IMR-90 (cell line): ENCODE results near the gene RABIF. TPM values are rescaled to one million over a fixed set of nuclear protein-coding genes. Genes with fewer than 3 reads are reported as not detected.

Source experiments
- ATAC-seq: fragments of 200-7000 bp; cut with Tn5 transposase; 2 replicates; pipeline ENCODE4 v1.9.1; 2020; ENCODE audit warnings: low read depth, mild to moderate bottlenecking, moderate library complexity
- BruUV-seq: library from RNA; stranded (reverse); fragments of 400-500 nt; replicated peaks from 2 replicates; lab custom pipeline; 2021; lab: Mats Ljungman, UMichigan
- CTCF ChIA-PET: fragments of 300-600 bp; formaldehyde crosslinking; extraction: SDS; loops from one replicate; lab custom pipeline; 2021; ENCODE audit warnings: antibody characterized with exemption; lab: Yijun Ruan, JAX
- POLR2A ChIA-PET: fragments of 300-600 bp; sonication (Branson Sonifier 250); formaldehyde crosslinking; loops from one replicate; lab custom pipeline; 2022; ENCODE audit warnings: antibody characterized with exemption; ENCODE audit not compliant: unreplicated experiment; lab: Charles Lee
- DNase-seq: peaks from one replicate; pipeline ENCODE4 v3.0.0; 2013
- H2AFZ ChIP-seq: replicated peaks from 2 replicates; pipeline ENCODE3; 2013; ENCODE audit warnings: low read length, mild to moderate bottlenecking; ENCODE audit not compliant: poor library complexity
- H2AK5ac ChIP-seq: 2 replicates; pipeline ENCODE4 v1.6.1; 2013; ENCODE audit warnings: low read depth, low read length, inconsistent platforms
- H2AK9ac ChIP-seq: replicated peaks from 2 replicates; pipeline ENCODE3; 2013; ENCODE audit warnings: mild to moderate bottlenecking, low read depth, low read length, moderate library complexity; ENCODE audit not compliant: poor library complexity
- H2BK120ac ChIP-seq: 2 replicates; pipeline ENCODE4 v1.6.1; 2013; ENCODE audit warnings: low read depth, low read length, inconsistent platforms
- H2BK15ac ChIP-seq: 3 replicates; pipeline ENCODE4 v1.6.1; 2013; ENCODE audit warnings: low read depth, low read length, inconsistent platforms
- H2BK20ac ChIP-seq: 2 replicates; pipeline ENCODE4 v1.6.1; 2013; ENCODE audit warnings: low read depth, mild to moderate bottlenecking, inconsistent platforms, low read length, moderate library complexity
- H2BK5ac ChIP-seq: 2 replicates; pipeline ENCODE4 v1.6.1; 2013; ENCODE audit warnings: mild to moderate bottlenecking, low read depth, low read length, inconsistent platforms; ENCODE audit not compliant: poor library complexity, severe bottlenecking
- H3K14ac ChIP-seq: replicated peaks from 2 replicates; pipeline ENCODE4 v1.6.1; 2013; ENCODE audit warnings: low read depth, low read length, inconsistent platforms
- H3K18ac ChIP-seq: 2 replicates; pipeline ENCODE4 v1.6.1; 2013; ENCODE audit warnings: low read depth, low read length, control low read depth
- H3K23ac ChIP-seq: 2 replicates; pipeline ENCODE4 v1.6.1; 2013; ENCODE audit warnings: low read depth, low read length, inconsistent platforms
- H3K27ac ChIP-seq: 2 replicates; pipeline ENCODE4 v1.5.1; 2013; ENCODE audit warnings: mild to moderate bottlenecking, control low read depth, low read length; ENCODE audit not compliant: insufficient read depth
- H3K27me3 ChIP-seq: 2 replicates; pipeline ENCODE4 v1.6.1; 2013; ENCODE audit warnings: low read length; ENCODE audit not compliant: control insufficient read depth, insufficient read depth
- H3K36me3 ChIP-seq: 2 replicates; pipeline ENCODE4 v1.6.1; 2013; ENCODE audit warnings: low read length, mixed read lengths; ENCODE audit not compliant: control insufficient read depth, insufficient read depth
- H3K4ac ChIP-seq: 2 replicates; pipeline ENCODE4 v1.6.1; 2013; ENCODE audit warnings: low read depth, low read length, inconsistent platforms
- H3K4me1 ChIP-seq: 2 replicates; pipeline ENCODE4 v1.6.1; 2013; ENCODE audit warnings: low read length, mixed read lengths; ENCODE audit not compliant: control insufficient read depth, insufficient read depth
- H3K4me2 ChIP-seq: 2 replicates; pipeline ENCODE4 v1.6.1; 2013; ENCODE audit warnings: low read depth, mild to moderate bottlenecking, control low read depth, low read length, moderate library complexity
- H3K4me3 ChIP-seq: 2 replicates; pipeline ENCODE4 v1.5.1; 2013; ENCODE audit warnings: low read depth, mild to moderate bottlenecking, control low read depth, low read length, moderate library complexity; ENCODE audit not compliant: insufficient read depth
- H3K56ac ChIP-seq: 2 replicates; pipeline ENCODE4 v1.6.1; 2013; ENCODE audit warnings: low read length, inconsistent platforms; ENCODE audit not compliant: insufficient read depth; ENCODE audit errors: extremely low read depth
- H3K79me1 ChIP-seq, 2 experiments: 2 replicates each; pipeline ENCODE4 v1.6.1; 2013; ENCODE audit warnings: low read length in 2 of 2, inconsistent platforms in 1 of 2, low read depth in 1 of 2
- H3K9ac ChIP-seq: 2 replicates; pipeline ENCODE4 v1.6.1; 2013; ENCODE audit warnings: low read depth, low read length, control low read depth
- H3K9me1 ChIP-seq: 2 replicates; pipeline ENCODE4 v1.6.1; 2013; ENCODE audit warnings: low read length, inconsistent platforms; ENCODE audit not compliant: insufficient read depth
- H3K9me3 ChIP-seq: 2 replicates; pipeline ENCODE4 v1.6.1; 2013; ENCODE audit warnings: low read length; ENCODE audit not compliant: control insufficient read depth, insufficient read depth
- H4K20me1 ChIP-seq: 2 replicates; pipeline ENCODE4 v1.6.1; 2013; ENCODE audit warnings: low read length, inconsistent platforms; ENCODE audit not compliant: insufficient read depth
- H4K5ac ChIP-seq: 2 replicates; pipeline ENCODE4 v1.6.1; 2013; ENCODE audit warnings: mild to moderate bottlenecking, low read depth, low read length, control low read depth
- H4K8ac ChIP-seq, 2 experiments: 2 replicates each; pipeline ENCODE4 v1.6.1; 2013; ENCODE audit warnings: low read depth in 2 of 2, low read length in 2 of 2, control low read depth in 1 of 2, inconsistent platforms in 1 of 2
- H4K91ac ChIP-seq: 2 replicates; pipeline ENCODE4 v1.6.1; 2013; ENCODE audit warnings: low read depth, low read length, inconsistent platforms; ENCODE audit not compliant: insufficient read depth
- BHLHE40 ChIP-seq: fragments of 150-350 bp; IDR thresholded peaks from 2 replicates; pipeline ENCODE4 v1.6.1; 2016; ENCODE audit warnings: mild to moderate bottlenecking, low read depth, low read length
- CEBPB ChIP-seq: IDR thresholded peaks from 2 replicates; pipeline ENCODE4 v1.6.1; 2012; ENCODE audit warnings: low read depth, low read length, improper control_type of control experiment
- ELK1 ChIP-seq: fragments of 150-350 bp; IDR thresholded peaks from 2 replicates; pipeline ENCODE4 v1.6.1; 2016; ENCODE audit warnings: low read depth, mild to moderate bottlenecking, low read length, moderate library complexity, borderline replicate concordance
- FOS ChIP-seq: fragments of 150-350 bp; IDR thresholded peaks from 2 replicates; pipeline ENCODE4 v1.6.1; 2016; ENCODE audit warnings: low read depth, low read length
- MAFK ChIP-seq: IDR thresholded peaks from 2 replicates; pipeline ENCODE4 v1.6.1; 2012; ENCODE audit warnings: low read depth, low read length, improper control_type of control experiment
- MAZ ChIP-seq: IDR thresholded peaks from 2 replicates; pipeline ENCODE4 v1.6.1; 2012; ENCODE audit warnings: low read depth, mild to moderate bottlenecking, low read length, improper control_type of control experiment, moderate library complexity, borderline replicate concordance
- MXI1 ChIP-seq: IDR thresholded peaks from 2 replicates; pipeline ENCODE4 v1.6.1; 2012; ENCODE audit warnings: low read depth, mild to moderate bottlenecking, low read length, moderate library complexity, borderline replicate concordance
- NFE2L2 ChIP-seq: fragments of 150-350 bp; IDR thresholded peaks from 2 replicates; pipeline ENCODE4 v1.6.1; 2016; ENCODE audit warnings: low read depth, mild to moderate bottlenecking, low read length
- POLR2A ChIP-seq: IDR thresholded peaks from 2 replicates; pipeline ENCODE4 v1.6.1; 2012; ENCODE audit warnings: mild to moderate bottlenecking, low read depth, low read length
- RFX5 ChIP-seq: IDR thresholded peaks from 2 replicates; pipeline ENCODE4 v1.8.0; 2012; ENCODE audit warnings: low read depth, mild to moderate bottlenecking, low read length, moderate library complexity
- SMC3 ChIP-seq: fragments of 150-350 bp; IDR thresholded peaks from 2 replicates; pipeline ENCODE4 v1.6.1; 2016; ENCODE audit warnings: low read depth, mild to moderate bottlenecking, antibody characterized with exemption, low read length, moderate library complexity
- USF2 ChIP-seq: fragments of 150-350 bp; IDR thresholded peaks from 2 replicates; pipeline ENCODE4 v1.6.1; 2017; ENCODE audit warnings: mild to moderate bottlenecking, antibody characterized with exemption, low read length, low read depth
- WGBS, 2 experiments: methylation state at CpG; one replicate each; pipeline versions ENCODE4 v1.1.5 to v1.1.7; 2013; ENCODE audit warnings: missing lambda C conversion rate in 2 of 2; ENCODE audit not compliant: insufficient read length in 1 of 2; ENCODE audit errors: extremely low coverage in 2 of 2; 5-methylcytosine and 5-hydroxymethylcytosine counted together
- dilution Hi-C: fragments of 300-500 bp; cut with HindIII; formaldehyde crosslinking; loops from one replicate; pipeline ENCODE4 v1.14.3; 2018; ENCODE audit warnings: low sequenced_read_pairs; ENCODE audit not compliant: unreplicated experiment
- in situ Hi-C: fragments of 300-500 bp; cut with MboI; formaldehyde crosslinking; loops from 3 replicates; pipeline ENCODE4 v1.14.3; 2019; ENCODE audit warnings: low sequenced_read_pairs, inconsistent platforms, mixed read lengths
- intact Hi-C: fragments of 100-400 bp; cut with micrococcal nuclease; formaldehyde crosslinking; loops from 2 replicates; pipeline ENCODE4 v1.10.0; 2022
- polyA plus RNA-seq, 3 experiments: library from polyadenylated mRNA; depleted of rRNA; stranded (reverse); fragments of >200 nt; gene quantifications; 2 replicates each; pipeline ENCODE4 v1.2.3, GENCODE V29; 2012; ENCODE audit warnings: low replicate concordance in 1 of 3
- total RNA-seq: library from RNA; depleted of rRNA; stranded (reverse); fragments of >200 nt; gene quantifications from 2 replicates; pipeline ENCODE4 v1.2.3, GENCODE V29; 2012
- TF ChIP-seq, protein P1 (sequence below): conservative IDR thresholded peaks from 2 replicates; pipeline ENCODE4 v1.5.1; 2012; ENCODE audit warnings: mild to moderate bottlenecking, low read depth, low read length, improper control_type of control experiment

Gene RABIF
- total and polyA plus RNA-seq, 2 of the 4 experiments (the other 2 are of a cell fraction) = 4.8 to 7.9 TPM

GRCh38 chr1:202860744-202861419 lies 28.1 kb downstream of the RABIF start:
- Histone ChIP-seq H4K91ac (no peak overlapping the region), H3K56ac (no peak overlapping the region), H3K4me1 (no peaks in the 10 kb centered on the region), H2AK9ac (no peak overlapping the region), H4K5ac (no peak overlapping the region), H3K9ac (0 out of 2 replicates have a peak overlapping the region, but pooled peaks have one; percentile 19), H2BK15ac (no peak overlapping the region), H3K27ac (no peak overlapping the region), H2BK20ac (no peak overlapping the region), H3K36me3 (no peaks in the 10 kb centered on the region), H3K9me3 (no peaks in the 10 kb centered on the region), H3K9me1 (no peaks in the 10 kb centered on the region), H3K4ac (no peak overlapping the region), H2BK120ac (no peak overlapping the region), H2AFZ (peak overlapping the region; percentile 93), H3K79me1 (no peaks in the 10 kb centered on the region), H3K4me2 (peak overlapping the region; percentile 71), H3K18ac (no peak overlapping the region), H3K27me3 (peaks cover 2% of the 10 kb centered on the region; the same call in 1 of the 2 replicates), H3K4me3 (peak overlapping the region; percentile 68), H3K23ac (no peak overlapping the region), H4K8ac (no peak overlapping the region), H3K14ac (no peak overlapping the region), H2BK5ac (no peak overlapping the region), H2AK5ac (no peak overlapping the region), H4K20me1 (no peaks in the 10 kb centered on the region)
- no TSS peak for BruUV-seq
- ATAC-seq (peak; percentile 53), DNase-seq (peak; percentile 33)
- CTCF ChIA-PET = interaction anchor here (0.5 kb wide), 1 partner anchor 23 kb away, joined by 3 read pairs; no protein-coding TSS in a partner anchor
- in situ Hi-C loops = no loop called here
- TF ChIP-seq BHLHE40 = no peak
- TF ChIP-seq, protein P1, sequence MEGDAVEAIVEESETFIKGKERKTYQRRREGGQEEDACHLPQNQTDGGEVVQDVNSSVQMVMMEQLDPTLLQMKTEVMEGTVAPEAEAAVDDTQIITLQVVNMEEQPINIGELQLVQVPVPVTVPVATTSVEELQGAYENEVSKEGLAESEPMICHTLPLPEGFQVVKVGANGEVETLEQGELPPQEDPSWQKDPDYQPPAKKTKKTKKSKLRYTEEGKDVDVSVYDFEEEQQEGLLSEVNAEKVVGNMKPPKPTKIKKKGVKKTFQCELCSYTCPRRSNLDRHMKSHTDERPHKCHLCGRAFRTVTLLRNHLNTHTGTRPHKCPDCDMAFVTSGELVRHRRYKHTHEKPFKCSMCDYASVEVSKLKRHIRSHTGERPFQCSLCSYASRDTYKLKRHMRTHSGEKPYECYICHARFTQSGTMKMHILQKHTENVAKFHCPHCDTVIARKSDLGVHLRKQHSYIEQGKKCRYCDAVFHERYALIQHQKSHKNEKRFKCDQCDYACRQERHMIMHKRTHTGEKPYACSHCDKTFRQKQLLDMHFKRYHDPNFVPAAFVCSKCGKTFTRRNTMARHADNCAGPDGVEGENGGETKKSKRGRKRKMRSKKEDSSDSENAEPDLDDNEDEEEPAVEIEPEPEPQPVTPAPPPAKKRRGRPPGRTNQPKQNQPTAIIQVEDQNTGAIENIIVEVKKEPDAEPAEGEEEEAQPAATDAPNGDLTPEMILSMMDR = no peak
- no peak for TF ChIP-seq USF2
- no peak for TF ChIP-seq CEBPB
- no peak for TF ChIP-seq FOS
- no peak for TF ChIP-seq MAZ
- TF ChIP-seq POLR2A = no peak
- no peak for TF ChIP-seq ELK1
- no peak for TF ChIP-seq MXI1
- no peak for TF ChIP-seq SMC3
- TF ChIP-seq RFX5 = no peak
- no peak for TF ChIP-seq MAFK
- TF ChIP-seq NFE2L2 = no peak
- dilution Hi-C loops = no loop called here
- WGBS, 2 experiments = 0% methylated on average over 12 of the region's 50 CpGs; no CpG with 5 or more reads in 1 of the 2 experiments
- intact Hi-C loops = loop anchor here (2.0 kb wide), 1 partner anchor 50 kb away; the partner anchor contains the start of gene PCAT6
- POLR2A ChIA-PET = interaction anchor here (1.0 kb wide), 1 partner anchor 14 kb away, joined by 4 read pairs; no protein-coding TSS in a partner anchor
